ENCODE results near the gene YES1. TPM values are rescaled to one million over a fixed set of nuclear protein-coding genes. Genes with fewer than 3 reads are reported as not detected.
"Not testable (repeated sequence)": the region's sequence is repeated elsewhere in the genome, so short reads cannot be mapped to it uniquely, and the experiment has no call there.

Gene YES1
- polyA plus RNA-seq, 1 donor from 2014 or later: 12.0 TPM

- no peaks in the 10 kb centered on the region for H3K9me2 ChIP-seq (ENCODE audit: insufficient read depth, low read length)
- no peaks in the 10 kb centered on the region for H3F3A ChIP-seq (ENCODE audit: insufficient read depth, low read length, poor library complexity, severe bottlenecking)
- no peak overlapping the region for H3K4me2 ChIP-seq (ENCODE audit: low read length)
- no peaks in the 10 kb centered on the region for H4K20me1 ChIP-seq (ENCODE audit: insufficient read depth)
- H3K9me3 ChIP-seq (ENCODE audit: low read length): no peaks in the 10 kb centered on the region
- H3K36me3 ChIP-seq (ENCODE audit: insufficient read depth, low read length): no peaks in the 10 kb centered on the region
- no peak overlapping the region for H2AFZ ChIP-seq (ENCODE audit: low read depth, low read length)
- H3K4me3 ChIP-seq (ENCODE audit: low read length): no peak overlapping the region
- no peaks in the 10 kb centered on the region for H3K27me3 ChIP-seq (ENCODE audit: insufficient read depth, low read depth, low read length)
- H3K79me2 ChIP-seq (replicated peaks; ENCODE audit: insufficient read depth, low read length): no peaks in the 10 kb centered on the region
- TF ChIP-seq TAF1 (IDR thresholded peaks at IDR 0.05; ENCODE audit: low read depth) (no peak), MXI1 (conservative IDR thresholded peaks at IDR 0.05; ENCODE audit: poor library complexity, severe bottlenecking) (no peak), EP300 (conservative IDR thresholded peaks at IDR 0.05; ENCODE audit: poor library complexity, severe bottlenecking) (no peak), EZH2 (IDR thresholded peaks at IDR 0.05; ENCODE audit: borderline replicate concordance, insufficient read depth, low read length, poor library complexity, severe bottlenecking) (no peak), CTCF (IDR thresholded peaks at IDR 0.05; ENCODE audit: poor library complexity, severe bottlenecking) (no peak), POLR2AphosphoS5 (IDR thresholded peaks at IDR 0.05) (no peak), REST (IDR thresholded peaks at IDR 0.05; ENCODE audit: borderline replicate concordance) (no peak), RAD21 (conservative IDR thresholded peaks at IDR 0.05) (no peak), SMC3 (conservative IDR thresholded peaks at IDR 0.05; ENCODE audit: poor library complexity) (no peak)
- H3K9ac ChIP-seq (ENCODE audit: low read length): no peak overlapping the region
- H3K27ac ChIP-seq (ENCODE audit: low read length): no peak overlapping the region
These were observed 128.5 kb downstream of the YES1 start for GRCh38 chr18:683531-683930.

DNA sequence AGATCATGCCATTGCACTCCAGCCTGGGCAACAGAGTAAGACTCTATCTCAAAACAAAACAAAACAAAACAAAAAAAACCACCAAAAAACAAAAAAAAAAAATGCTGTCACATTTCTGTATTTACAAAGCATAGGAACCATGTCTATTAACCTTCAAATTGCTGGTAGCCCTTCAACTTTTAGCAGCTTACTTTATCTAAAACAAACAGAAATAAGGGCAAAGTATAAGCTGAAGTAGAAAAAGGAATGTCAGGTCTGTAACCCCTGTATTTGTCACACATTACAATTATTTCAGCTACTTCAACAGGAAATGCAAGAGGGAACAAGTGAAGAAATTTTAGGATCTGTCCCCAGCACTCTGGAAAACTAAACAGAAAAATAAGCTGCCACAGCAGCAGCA lies 129.2 kb downstream of the YES1 start:
- TF ChIP-seq TAF1 (IDR thresholded peaks at IDR 0.05; ENCODE audit: low read depth) (no peak), CTCF (IDR thresholded peaks at IDR 0.05; ENCODE audit: poor library complexity, severe bottlenecking) (no peak), EP300 (conservative IDR thresholded peaks at IDR 0.05; ENCODE audit: poor library complexity, severe bottlenecking) (no peak), RAD21 (conservative IDR thresholded peaks at IDR 0.05) (no peak), POLR2AphosphoS5 (IDR thresholded peaks at IDR 0.05) (no peak), MXI1 (conservative IDR thresholded peaks at IDR 0.05; ENCODE audit: poor library complexity, severe bottlenecking) (no peak), SMC3 (conservative IDR thresholded peaks at IDR 0.05; ENCODE audit: poor library complexity) (no peak), EZH2 (IDR thresholded peaks at IDR 0.05; ENCODE audit: borderline replicate concordance, insufficient read depth, low read length, poor library complexity, severe bottlenecking) (no peak)
- Histone ChIP-seq H4K20me1 (ENCODE audit: insufficient read depth) (no peaks in the 10 kb centered on the region), H3K36me3 (ENCODE audit: insufficient read depth, low read length) (no peaks in the 10 kb centered on the region)

DNA sequence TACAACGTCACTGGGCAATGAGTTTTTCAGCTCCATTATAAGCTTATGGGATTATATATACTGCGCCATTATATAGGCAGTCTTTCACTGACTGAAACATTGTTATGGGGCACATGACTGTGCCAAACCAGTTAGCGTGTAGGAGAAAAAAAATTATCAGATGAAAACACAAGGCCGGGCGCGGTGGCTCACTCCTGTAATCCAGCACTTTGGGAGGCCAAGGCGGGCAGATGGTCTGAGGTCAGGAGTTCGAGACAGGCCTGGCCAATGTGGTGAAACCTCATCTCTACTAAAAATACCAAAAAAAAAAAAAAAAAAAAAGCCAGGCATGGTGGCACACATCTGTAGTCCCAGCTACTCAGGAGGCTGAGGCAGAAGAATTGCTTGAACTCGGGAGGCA lies 129.6 kb downstream of the YES1 start:
- H3K9me3 ChIP-seq (ENCODE audit: low read length); H3K4me2 ChIP-seq (ENCODE audit: low read length); H3K36me3 ChIP-seq (ENCODE audit: insufficient read depth, low read length); H2AFZ ChIP-seq (ENCODE audit: low read depth, low read length); H3K9me2 ChIP-seq (ENCODE audit: insufficient read depth, low read length); H3F3A ChIP-seq (ENCODE audit: insufficient read depth, low read length, poor library complexity, severe bottlenecking); H3K27ac ChIP-seq (ENCODE audit: low read length); H3K9ac ChIP-seq (ENCODE audit: low read length); H3K4me3 ChIP-seq (ENCODE audit: low read length); H3K79me2 ChIP-seq (replicated peaks; ENCODE audit: insufficient read depth, low read length); H3K27me3 ChIP-seq (ENCODE audit: insufficient read depth, low read depth, low read length); H4K20me1 ChIP-seq (ENCODE audit: insufficient read depth): not testable (repeated sequence)

More for the DNA sequence above, 129.2 kb downstream of the YES1 start:
- Histone ChIP-seq H3K27ac (ENCODE audit: low read length) (no peak overlapping the region), H2AFZ (ENCODE audit: low read depth, low read length) (no peak overlapping the region), H3K4me3 (ENCODE audit: low read length) (no peak overlapping the region), H3K4me2 (ENCODE audit: low read length) (no peak overlapping the region), H3F3A (ENCODE audit: insufficient read depth, low read length, poor library complexity, severe bottlenecking) (no peaks in the 10 kb centered on the region), H3K79me2 (replicated peaks; ENCODE audit: insufficient read depth, low read length) (no peaks in the 10 kb centered on the region), H3K27me3 (ENCODE audit: insufficient read depth, low read depth, low read length) (no peaks in the 10 kb centered on the region), H3K9me2 (ENCODE audit: insufficient read depth, low read length) (no peaks in the 10 kb centered on the region), H3K9me3 (ENCODE audit: low read length) (no peaks in the 10 kb centered on the region), H3K9ac (ENCODE audit: low read length) (no peak overlapping the region)

All from neural cell (in vitro differentiated cells).